Cerebellar cortex (tissue), 1 donor: ENCODE measurements around the gene WDR70.
"Not testable (repeated sequence)": the region's sequence is repeated elsewhere in the genome, so short reads cannot be mapped to it uniquely, and the experiment has no call there.

ENCODE experiments used
- DNase-seq: peaks from one replicate; pipeline ENCODE4 v3.0.0-alpha.2; 2015; ENCODE audit warnings: low spot score

WDR70 gene

GRCh38 chr5:37517686-37518085 lies 138.6 kb downstream of the WDR70 start:
- no peak for DNase-seq

GRCh38 chr5:37518356-37518755 lies 139.2 kb downstream of the WDR70 start:
- DNase-seq, result not testable (repeated sequence)

- DNase-seq, result no peak
Measured at GRCh38 chr5:37519304-37519703, 140.2 kb downstream of the WDR70 start.

GRCh38 chr5:37519807-37520206 lies 140.7 kb downstream of the WDR70 start:
- DNase-seq, result no peak

- DNase-seq, result no peak
Measured at GRCh38 chr5:37520811-37521210, 141.7 kb downstream of the WDR70 start.

- DNase-seq, result no peak
Measured at GRCh38 chr5:37532976-37533740, 154.0 kb downstream of the WDR70 start.

GRCh38 chr5:37533851-37534250 lies 154.7 kb downstream of the WDR70 start:
- DNase-seq, result no peak

GRCh38 chr5:37539459-37539858 lies 160.3 kb downstream of the WDR70 start:
- no peak for DNase-seq

GRCh38 chr5:37543216-37543615 lies 164.1 kb downstream of the WDR70 start:
- DNase-seq, result no peak

GRCh38 chr5:37549411-37549810 lies 170.3 kb downstream of the WDR70 start:
- no peak for DNase-seq

- DNase-seq, result no peak
Measured at GRCh38 chr5:37552161-37552560, 173.0 kb downstream of the WDR70 start.

GRCh38 chr5:37552770-37553719 lies 173.9 kb downstream of the WDR70 start:
- DNase-seq, result peak; percentile 7

GRCh38 chr5:37553720-37554404 lies 174.7 kb downstream of the WDR70 start:
- no peak for DNase-seq

- DNase-seq, result no peak
Measured at GRCh38 chr5:37554405-37554739, 175.3 kb downstream of the WDR70 start.

- peak; percentile 12 for DNase-seq
Measured at GRCh38 chr5:37554938-37555337, 175.8 kb downstream of the WDR70 start.

GRCh38 chr5:37557734-37558293 lies 178.7 kb downstream of the WDR70 start:
- no peak for DNase-seq

- no peak for DNase-seq
Measured at GRCh38 chr5:37565062-37565670, 186.0 kb downstream of the WDR70 start.

GRCh38 chr5:37567566-37567965 lies 188.4 kb downstream of the WDR70 start:
- DNase-seq, result no peak

GRCh38 chr5:37568018-37568753 lies 189.1 kb downstream of the WDR70 start:
- no peak for DNase-seq

GRCh38 chr5:37568893-37569292 lies 189.8 kb downstream of the WDR70 start:
- no peak for DNase-seq

- DNase-seq, result no peak
Measured at GRCh38 chr5:37569466-37569865, 190.3 kb downstream of the WDR70 start.
